ENCODE data around the gene MYL5. TPM values are rescaled to one million over a fixed set of nuclear protein-coding genes. Genes with fewer than 3 reads are reported as not detected.
A peak's percentile ranks its signal among the peaks of the same experiment; 100 is the strongest.
"Not testable (repeated sequence)": the region's sequence is repeated elsewhere in the genome, so short reads cannot be mapped to it uniquely, and the experiment has no call there.

MYL5 gene
- total and polyA plus RNA-seq, 10 of the 15 experiments (the other 5 are each of a cell fraction or from before 2014, with no cell fraction given), result 1.2 to 13.8 (median 7.1) TPM

DNA sequence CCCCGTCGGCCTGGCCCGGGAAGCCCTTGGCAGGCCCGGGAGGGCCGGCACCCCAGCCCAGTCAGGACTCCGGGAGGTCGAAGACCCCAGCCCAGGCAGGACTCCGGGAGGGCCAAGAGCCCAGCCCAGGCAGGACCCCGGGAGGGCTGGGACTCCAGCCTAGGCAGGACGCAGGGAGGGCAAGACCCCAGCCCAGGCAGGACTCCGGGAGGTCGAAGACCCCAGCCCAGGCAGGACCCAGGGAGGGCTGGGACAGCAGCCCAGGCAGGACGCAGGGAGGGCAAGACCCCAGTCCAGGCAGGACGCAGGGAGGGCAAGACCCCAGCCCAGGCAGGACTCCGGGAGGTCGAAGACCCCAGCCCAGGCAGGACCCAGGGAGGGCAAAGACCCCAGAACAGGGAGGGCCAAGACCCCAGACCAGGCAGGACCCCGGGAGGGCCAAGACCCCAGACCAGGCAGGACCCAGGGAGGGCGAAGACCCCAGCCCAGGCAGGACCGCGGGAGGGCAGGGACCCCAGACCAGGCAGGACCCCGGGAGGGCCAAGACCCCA, 31.8 kb downstream of the MYL5 start:
- Histone ChIP-seq H3K9ac (ENCODE audit: control insufficient read depth, insufficient read depth, low read length) (peak overlapping the region; percentile 88), H2AFZ (ENCODE audit: control insufficient read depth, low read depth, low read length) (peak overlapping the region; percentile 59), H3K4me2 (ENCODE audit: control insufficient read depth, insufficient read depth) (peak overlapping the region; percentile 62; the same call in 1 of the 2 replicates), H3K4me3 (peak overlapping the region; percentile 99), H3K27ac (ENCODE audit: control insufficient read depth, insufficient read depth) (peak overlapping the region; percentile 91), H3K79me2 (ENCODE audit: control insufficient read depth, insufficient read depth, low read length) (peaks cover 29% of the 10 kb centered on the region)
- FAIRE-seq; H3K36me3 ChIP-seq (ENCODE audit: control insufficient read depth in 2 of 2, insufficient read depth in 2 of 2, low read length in 1 of 2); in situ Hi-C loops (cut with MboI); SMC1A ChIA-PET (ENCODE audit: uncharacterized antibody, unreplicated experiment); H4K20me1 ChIP-seq (ENCODE audit: control insufficient read depth, insufficient read depth); H3K27me3 ChIP-seq (replicated peaks in 1 of 2; ENCODE audit: control insufficient read depth in 2 of 2, insufficient read depth in 2 of 2, low read length in 1 of 2); DNase-seq (ENCODE audit: low read depth, low spot score); ATAC-seq; POLR2A ChIA-PET; H3K4me1 ChIP-seq (ENCODE audit: control insufficient read depth, insufficient read depth, low read length); BruUV-seq (replicated peaks); RAD21 ChIA-PET (ENCODE audit: unreplicated experiment); CTCF ChIA-PET; intact Hi-C loops (cut with micrococcal nuclease; ENCODE audit: unreplicated experiment); H3K9me3 ChIP-seq (replicated peaks; ENCODE audit: control insufficient read depth, insufficient read depth, low read length): not testable (repeated sequence)
- 0 out of 2 replicates have a peak, but pooled peaks have one; percentile 9 for TF ChIP-seq GATAD2B (conservative IDR thresholded peaks at IDR 0.05; ENCODE audit: low read depth)
- 4% methylated on average over 21 of the region's 21 CpGs for WGBS (ENCODE audit: insufficient coverage, insufficient replicate concordance, low lambda C conversion rate, missing lambda C conversion rate)

DNA sequence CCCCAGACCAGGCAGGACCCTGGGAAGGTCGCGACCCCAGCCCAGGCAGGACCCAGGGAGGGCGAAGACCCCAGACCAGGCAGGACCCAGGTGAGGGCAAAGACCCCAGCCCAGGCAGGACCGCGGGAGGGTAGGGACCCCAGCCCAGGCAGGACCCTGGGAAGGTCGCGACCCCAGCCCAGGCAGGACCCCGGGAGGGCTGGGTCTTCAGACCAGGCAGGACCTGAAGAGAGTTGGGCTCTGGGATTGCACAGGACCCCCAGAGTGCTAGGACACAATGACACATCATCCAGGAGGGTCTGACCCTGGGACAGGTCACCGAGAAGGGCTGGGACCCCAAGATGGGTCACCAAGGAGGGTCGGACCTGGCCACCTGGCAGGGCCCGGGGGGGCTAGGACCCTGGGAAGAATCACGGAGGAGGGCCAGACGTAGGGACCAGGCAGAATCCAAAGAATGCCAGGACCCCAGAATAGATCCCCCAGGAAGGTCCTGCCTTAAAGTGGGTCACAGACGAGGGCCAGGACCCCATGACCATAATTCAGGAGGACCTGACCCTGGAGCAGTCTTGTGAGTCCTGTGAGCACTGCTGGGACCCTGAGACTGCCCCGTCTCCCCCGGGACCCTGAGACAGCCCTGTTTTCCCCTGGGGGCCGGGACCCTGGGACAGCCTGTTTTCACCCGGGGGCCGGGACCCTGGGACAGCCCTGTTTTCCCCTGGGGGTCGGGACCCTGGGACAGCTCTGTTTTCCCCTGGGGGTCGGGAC, 32.7 kb downstream of the MYL5 start:
- H3K4me1 ChIP-seq (ENCODE audit: control insufficient read depth, insufficient read depth, low read length), result no peaks in the 10 kb centered on the region; the same call in 1 of the 2 replicates
- no peaks in the 10 kb centered on the region for H3K9me3 ChIP-seq (replicated peaks; ENCODE audit: control insufficient read depth, insufficient read depth, low read length)
- SMC1A ChIA-PET (ENCODE audit: uncharacterized antibody, unreplicated experiment), result no interaction called here
- peak overlapping the region; percentile 60 for H3K4me3 ChIP-seq
- intact Hi-C loops (cut with micrococcal nuclease; ENCODE audit: unreplicated experiment) (no loop called here), in situ Hi-C loops (cut with MboI) (no loop called here)
- ATAC-seq (no peak), DNase-seq (ENCODE audit: low read depth, low spot score) (no peak), FAIRE-seq (no peak)
- H3K27me3 ChIP-seq (replicated peaks in 1 of 2; ENCODE audit: control insufficient read depth in 2 of 2, insufficient read depth in 2 of 2, low read length in 1 of 2), result no peaks in the 10 kb centered on the region
- 58% methylated on average over 14 of the region's 21 CpGs for WGBS (ENCODE audit: insufficient coverage, insufficient replicate concordance, low lambda C conversion rate, missing lambda C conversion rate)
- H3K4me2 ChIP-seq (ENCODE audit: control insufficient read depth, insufficient read depth), result peak overlapping the region; percentile 86
- no TSS peak for BruUV-seq (replicated peaks)
- peak overlapping the region; percentile 60 for H3K9ac ChIP-seq (ENCODE audit: control insufficient read depth, insufficient read depth, low read length)
- CTCF ChIA-PET, result no interaction called here
- TF ChIP-seq MEF2B (IDR thresholded peaks at IDR 0.05; ENCODE audit: partially characterized antibody, poor library complexity, severe bottlenecking), result peak; percentile 59
- TF ChIP-seq FOXK2 (IDR thresholded peaks at IDR 0.05), result no peak
- peak; percentile 27; the same call in 1 of the 2 replicates for TF ChIP-seq NR2F1 (conservative IDR thresholded peaks at IDR 0.05)
- H3K79me2 ChIP-seq (ENCODE audit: control insufficient read depth, insufficient read depth, low read length), result peaks cover 30% of the 10 kb centered on the region
- POLR2A ChIA-PET, result no interaction called here
- H3K36me3 ChIP-seq (ENCODE audit: control insufficient read depth in 2 of 2, insufficient read depth in 2 of 2, low read length in 1 of 2), result peaks cover 1 to 2% of the 10 kb centered on the region in 2 experiments; a peak in 3 of 4 replicates
- H4K20me1 ChIP-seq (ENCODE audit: control insufficient read depth, insufficient read depth), result no peaks in the 10 kb centered on the region
- peak overlapping the region; percentile 46 for H3K27ac ChIP-seq (ENCODE audit: control insufficient read depth, insufficient read depth)
- RAD21 ChIA-PET (ENCODE audit: unreplicated experiment), result no interaction called here
- no peak overlapping the region for H2AFZ ChIP-seq (ENCODE audit: control insufficient read depth, low read depth, low read length)

Measured in GM12878 (cell line).